ENCODE data around the gene TNS1. TPM values are rescaled to one million over a fixed set of nuclear protein-coding genes. Genes with fewer than 3 reads are reported as not detected.

TNS1 gene
- polyA plus RNA-seq, 1 of the 3 experiments (the other 2 are of a cell fraction) = 12.1 TPM

DNA sequence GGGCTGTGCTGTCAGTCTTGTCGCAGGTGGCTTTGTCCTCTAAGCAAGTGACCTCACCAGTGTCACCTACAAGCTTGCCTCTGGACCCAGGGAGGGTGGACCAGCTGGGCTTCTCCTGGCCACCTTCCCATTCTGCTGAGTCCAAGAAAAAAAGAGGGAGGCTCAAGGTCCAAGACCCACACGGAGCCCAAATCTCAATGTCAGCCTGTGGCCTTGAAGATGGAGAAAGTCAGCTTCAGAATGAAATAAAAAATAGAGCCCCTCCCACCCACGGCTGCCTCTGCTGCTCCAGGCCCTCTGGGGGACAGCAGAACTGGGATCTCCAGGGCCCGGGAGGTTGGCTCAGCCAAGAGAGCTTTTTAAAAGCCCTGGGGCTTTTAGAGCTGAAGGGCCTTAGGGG is 145.9 kb downstream of the TNS1 start:
- Histone ChIP-seq H3K79me2 (ENCODE audit: insufficient read depth) (peaks cover 19% of the 10 kb centered on the region; the same call in 1 of the 2 replicates), H3K9me2 (no peaks in the 10 kb centered on the region), H3K4me3 (ENCODE audit: low read depth in 2 of 2, low read length in 1 of 2) (no peak overlapping the region), H3K4me2 (no peak overlapping the region), H3K9ac (no peak overlapping the region), H3K27ac (ENCODE audit: low read depth in 2 of 2, low read length in 1 of 2) (no peak overlapping the region), H3K9me3 (no peaks in the 10 kb centered on the region), H3K4me1 (ENCODE audit: control insufficient read depth in 1 of 2, insufficient read depth in 2 of 2, low read depth in 1 of 2, low read length in 1 of 2) (peaks cover 26 to 38% of the 10 kb centered on the region in 2 experiments; a peak in 3 of 4 replicates), H3K27me3 (ENCODE audit: insufficient read depth) (no peaks in the 10 kb centered on the region), H3F3A (replicated peaks; ENCODE audit: insufficient read depth) (peaks cover 24% of the 10 kb centered on the region), H4K20me1 (ENCODE audit: insufficient read depth) (peaks cover 44% of the 10 kb centered on the region), H2AFZ (ENCODE audit: low read depth) (no peak overlapping the region), H3K36me3 (replicated peaks in 1 of 2; ENCODE audit: control insufficient read depth in 1 of 2, insufficient read depth in 2 of 2, low read length in 1 of 2) (peaks cover 19 to 23% of the 10 kb centered on the region in 2 experiments)
- TF ChIP-seq GATA2 (CRISPR knock-in tag; IDR thresholded peaks at IDR 0.05) (no peak), CTCF (IDR thresholded peaks at IDR 0.05) (no peak), POLR2AphosphoS5 (IDR thresholded peaks at IDR 0.05; ENCODE audit: low read depth, low read length) (no peak), SIN3A (IDR thresholded peaks at IDR 0.05; ENCODE audit: borderline replicate concordance, low read depth, low read length) (no peak), NFIC (IDR thresholded peaks at IDR 0.05; ENCODE audit: borderline replicate concordance) (no peak), EZH2phosphoT487 (IDR thresholded peaks at IDR 0.05; ENCODE audit: borderline replicate concordance, low read depth) (no peak), PBX3 (IDR thresholded peaks at IDR 0.05) (no peak), RFX5 (IDR thresholded peaks at IDR 0.05; ENCODE audit: low read length) (no peak), USF2 (IDR thresholded peaks at IDR 0.05; ENCODE audit: borderline replicate concordance, low read depth, low read length) (no peak), YY1 (IDR thresholded peaks at IDR 0.05; ENCODE audit: low read depth) (no peak), SMC3 (IDR thresholded peaks at IDR 0.05; ENCODE audit: low read depth, low read length) (no peak), TAF1 (IDR thresholded peaks at IDR 0.05; ENCODE audit: borderline replicate concordance, low read depth, low read length) (no peak), FOSL2 (IDR thresholded peaks at IDR 0.05; ENCODE audit: borderline replicate concordance, low read depth) (no peak)
- TF ChIP-seq, protein P1, sequence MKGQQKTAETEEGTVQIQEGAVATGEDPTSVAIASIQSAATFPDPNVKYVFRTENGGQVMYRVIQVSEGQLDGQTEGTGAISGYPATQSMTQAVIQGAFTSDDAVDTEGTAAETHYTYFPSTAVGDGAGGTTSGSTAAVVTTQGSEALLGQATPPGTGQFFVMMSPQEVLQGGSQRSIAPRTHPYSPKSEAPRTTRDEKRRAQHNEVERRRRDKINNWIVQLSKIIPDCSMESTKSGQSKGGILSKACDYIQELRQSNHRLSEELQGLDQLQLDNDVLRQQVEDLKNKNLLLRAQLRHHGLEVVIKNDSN (IDR thresholded peaks at IDR 0.05; ENCODE audit: borderline replicate concordance, low read depth) = no peak
- WGBS (ENCODE audit: low lambda C conversion rate) = 88% methylated on average over 4 of the region's 4 CpGs
- ChIA-PET CTCF (interaction anchor here (0.6 to 3.1 kb wide), 5 partner anchors 18 to 137 kb away, joined by 3 to 13 read pairs (median 3); no protein-coding TSS in a partner anchor), POLR2A (interaction anchor here (1.3 kb wide), 1 partner anchor 49 kb away, joined by 3 read pairs; no protein-coding TSS in a partner anchor)
- DNase-seq = no peak
